ENCODE data around the gene TCEA3. TPM values are rescaled to one million over a fixed set of nuclear protein-coding genes. Genes with fewer than 3 reads are reported as not detected.

The TCEA3 gene
- total and polyA plus RNA-seq, 2 of the 4 experiments (the other 2 are of a cell fraction), result 3.0 to 6.3 TPM

- H3K9me1 ChIP-seq (ENCODE audit: insufficient read depth, low read length), result peaks cover 3% of the 10 kb centered on the region
- POLR2A ChIA-PET (ENCODE audit: unreplicated experiment), result no interaction called here
- H3K36me3 ChIP-seq (ENCODE audit: control insufficient read depth, insufficient read depth, low read length), result peaks cover 65% of the 10 kb centered on the region
- no peak overlapping the region for H3K4me3 ChIP-seq (ENCODE audit: insufficient read depth, low read depth, low read length)
- BruUV-seq (replicated peaks), result no TSS peak
- in situ Hi-C loops (cut with MboI; ENCODE audit: low sequenced_read_pairs), result no loop called here
- no peak overlapping the region for H3K14ac ChIP-seq (replicated peaks; ENCODE audit: low read depth, low read length)
- H3K4me2 ChIP-seq (ENCODE audit: low read depth, low read length), result no peak overlapping the region
- no peak for DNase-seq
- WGBS, 2 experiments (ENCODE audit: extremely low coverage in 2 of 2, insufficient read length in 1 of 2), result no CpG with 5 or more reads among the region's 7 CpGs
- no peak overlapping the region for H2BK5ac ChIP-seq (ENCODE audit: low read depth, low read length, poor library complexity, severe bottlenecking)
- no peak for ATAC-seq (ENCODE audit: low read depth)
- no peak overlapping the region for H3K23ac ChIP-seq (ENCODE audit: low read depth, low read length)
- H3K56ac ChIP-seq (ENCODE audit: extremely low read depth, insufficient read depth, low read length), result no peak overlapping the region
- H3K9ac ChIP-seq (ENCODE audit: low read depth, low read length), result no peak overlapping the region
- H2BK120ac ChIP-seq (ENCODE audit: low read depth, low read length), result no peak overlapping the region
- dilution Hi-C loops (cut with HindIII; ENCODE audit: low sequenced_read_pairs, unreplicated experiment), result no loop called here
- no peak overlapping the region for H3K4ac ChIP-seq (ENCODE audit: low read depth, low read length)
- intact Hi-C loops (cut with micrococcal nuclease), result no loop called here
- no peak overlapping the region for H3K18ac ChIP-seq (ENCODE audit: low read depth, low read length)
- TF ChIP-seq RFX5 (IDR thresholded peaks at IDR 0.05; ENCODE audit: low read depth, low read length) (no peak), MAFK (IDR thresholded peaks at IDR 0.05; ENCODE audit: low read depth, low read length) (no peak), CTCF (conservative IDR thresholded peaks at IDR 0.05; ENCODE audit: low read depth, low read length) (no peak), FOS (IDR thresholded peaks at IDR 0.05; ENCODE audit: low read depth, low read length) (no peak), NFE2L2 (IDR thresholded peaks at IDR 0.05; ENCODE audit: low read depth, low read length) (no peak)
- TF ChIP-seq, protein P1, sequence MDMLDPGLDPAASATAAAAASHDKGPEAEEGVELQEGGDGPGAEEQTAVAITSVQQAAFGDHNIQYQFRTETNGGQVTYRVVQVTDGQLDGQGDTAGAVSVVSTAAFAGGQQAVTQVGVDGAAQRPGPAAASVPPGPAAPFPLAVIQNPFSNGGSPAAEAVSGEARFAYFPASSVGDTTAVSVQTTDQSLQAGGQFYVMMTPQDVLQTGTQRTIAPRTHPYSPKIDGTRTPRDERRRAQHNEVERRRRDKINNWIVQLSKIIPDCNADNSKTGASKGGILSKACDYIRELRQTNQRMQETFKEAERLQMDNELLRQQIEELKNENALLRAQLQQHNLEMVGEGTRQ (IDR thresholded peaks at IDR 0.05; ENCODE audit: low read depth, low read length), result no peak
- no peak overlapping the region for H2BK15ac ChIP-seq (ENCODE audit: low read depth, low read length)
- H4K20me1 ChIP-seq (ENCODE audit: insufficient read depth, low read length), result no peaks in the 10 kb centered on the region
- CTCF ChIA-PET, result no interaction called here
- no peak overlapping the region for H4K8ac ChIP-seq (ENCODE audit: low read depth in 2 of 2, low read length in 2 of 2)
- no peak overlapping the region for H4K91ac ChIP-seq (ENCODE audit: insufficient read depth, low read depth, low read length)
- H4K5ac ChIP-seq (ENCODE audit: low read depth, low read length), result no peak overlapping the region
- H3K9me3 ChIP-seq (ENCODE audit: control insufficient read depth, insufficient read depth, low read length), result no peaks in the 10 kb centered on the region
- H3K4me1 ChIP-seq (ENCODE audit: control insufficient read depth, insufficient read depth, low read length), result no peaks in the 10 kb centered on the region
- H3K27ac ChIP-seq (ENCODE audit: insufficient read depth, low read length), result no peak overlapping the region
- H2BK20ac ChIP-seq (ENCODE audit: low read depth, low read length), result no peak overlapping the region
- H2AFZ ChIP-seq (replicated peaks; ENCODE audit: low read length, poor library complexity), result no peak overlapping the region
- no peaks in the 10 kb centered on the region for H3K79me1 ChIP-seq (ENCODE audit: low read depth in 1 of 2, low read length in 2 of 2)
- H2AK9ac ChIP-seq (replicated peaks; ENCODE audit: low read depth, low read length, poor library complexity), result no peak overlapping the region
- H2AK5ac ChIP-seq (ENCODE audit: low read depth, low read length), result no peak overlapping the region
- H3K27me3 ChIP-seq (ENCODE audit: control insufficient read depth, insufficient read depth, low read length), result no peaks in the 10 kb centered on the region
Observed at GRCh38 chr1:23434260-23434775, 9.8 kb upstream of the TCEA3 start.

Data from IMR-90 (cell line).